ENCODE measurements around the gene IMP4.

IMP4 gene

DNA sequence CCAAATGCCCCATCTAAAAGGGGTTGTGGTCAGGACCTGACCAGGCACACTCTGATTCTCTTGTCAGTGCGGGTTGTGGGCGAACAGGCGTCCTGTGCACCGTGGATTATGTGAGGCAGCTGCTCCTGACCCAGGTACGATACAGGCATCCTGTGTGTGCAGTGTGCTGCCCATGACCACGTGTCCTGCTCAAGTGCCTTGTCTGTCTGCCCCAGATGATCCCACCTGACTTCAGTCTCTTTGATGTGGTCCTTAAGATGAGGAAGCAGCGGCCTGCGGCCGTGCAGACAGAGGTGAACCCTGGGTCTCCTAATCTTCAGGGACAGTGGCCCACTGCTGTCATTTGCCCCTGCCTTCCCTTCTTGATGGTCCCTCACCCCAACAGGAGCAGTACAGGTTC, 27.8 kb downstream of the IMP4 start:
- Histone ChIP-seq H3K4me3 (ENCODE audit: low read depth, low read length) (no peak overlapping the region), H3K27ac (no peak overlapping the region), H3K36me3 (replicated peaks) (no peaks in the 10 kb centered on the region), H3K27me3 (replicated peaks) (no peaks in the 10 kb centered on the region)
- TF ChIP-seq, protein P1, sequence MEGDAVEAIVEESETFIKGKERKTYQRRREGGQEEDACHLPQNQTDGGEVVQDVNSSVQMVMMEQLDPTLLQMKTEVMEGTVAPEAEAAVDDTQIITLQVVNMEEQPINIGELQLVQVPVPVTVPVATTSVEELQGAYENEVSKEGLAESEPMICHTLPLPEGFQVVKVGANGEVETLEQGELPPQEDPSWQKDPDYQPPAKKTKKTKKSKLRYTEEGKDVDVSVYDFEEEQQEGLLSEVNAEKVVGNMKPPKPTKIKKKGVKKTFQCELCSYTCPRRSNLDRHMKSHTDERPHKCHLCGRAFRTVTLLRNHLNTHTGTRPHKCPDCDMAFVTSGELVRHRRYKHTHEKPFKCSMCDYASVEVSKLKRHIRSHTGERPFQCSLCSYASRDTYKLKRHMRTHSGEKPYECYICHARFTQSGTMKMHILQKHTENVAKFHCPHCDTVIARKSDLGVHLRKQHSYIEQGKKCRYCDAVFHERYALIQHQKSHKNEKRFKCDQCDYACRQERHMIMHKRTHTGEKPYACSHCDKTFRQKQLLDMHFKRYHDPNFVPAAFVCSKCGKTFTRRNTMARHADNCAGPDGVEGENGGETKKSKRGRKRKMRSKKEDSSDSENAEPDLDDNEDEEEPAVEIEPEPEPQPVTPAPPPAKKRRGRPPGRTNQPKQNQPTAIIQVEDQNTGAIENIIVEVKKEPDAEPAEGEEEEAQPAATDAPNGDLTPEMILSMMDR (IDR thresholded peaks at IDR 0.05; ENCODE audit: low read depth, low read length, missing control alignments), result no peak
- DNase-seq, result no peak
- in situ Hi-C loops (cut with HindIII; ENCODE audit: low pct_ligation_motif_present, low sequenced_read_pairs), result no loop called here

DNA sequence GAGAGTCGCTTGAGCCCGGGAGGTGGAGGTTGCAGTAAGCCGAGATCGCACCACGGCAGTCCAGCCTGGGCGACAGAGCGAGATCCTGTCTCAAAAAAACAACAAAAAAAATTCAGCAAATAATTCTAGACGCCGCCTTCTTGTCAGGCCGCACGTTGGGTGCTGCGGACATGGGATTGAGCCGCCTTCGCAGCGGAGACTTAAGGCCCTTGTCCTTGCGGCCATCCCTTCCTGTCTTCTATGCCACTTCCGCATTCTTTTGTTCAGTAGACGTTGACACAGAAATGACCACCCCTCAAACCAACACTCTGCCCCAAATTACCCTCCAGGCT, 29.0 kb downstream of the IMP4 start:
- Histone ChIP-seq H3K36me3 (replicated peaks) (no peaks in the 10 kb centered on the region), H3K27me3 (replicated peaks) (no peaks in the 10 kb centered on the region), H3K4me3 (ENCODE audit: low read depth, low read length) (peak overlapping the region; percentile 84), H3K27ac (peak overlapping the region; percentile 29)
- no peak for DNase-seq
- in situ Hi-C loops (cut with HindIII; ENCODE audit: low pct_ligation_motif_present, low sequenced_read_pairs), result no loop called here
- TF ChIP-seq, protein P1 (IDR thresholded peaks at IDR 0.05; ENCODE audit: low read depth, low read length, missing control alignments), result no peak

- TF ChIP-seq, protein P1 (IDR thresholded peaks at IDR 0.05; ENCODE audit: low read depth, low read length, missing control alignments), result peak; percentile 79
- peak; percentile 66 for DNase-seq
- no peaks in the 10 kb centered on the region for H3K36me3 ChIP-seq (replicated peaks)
- peak overlapping the region; percentile 29 for H3K27ac ChIP-seq
- H3K4me3 ChIP-seq (ENCODE audit: low read depth, low read length), result peak overlapping the region; percentile 84
- no peaks in the 10 kb centered on the region for H3K27me3 ChIP-seq (replicated peaks)
- in situ Hi-C loops (cut with HindIII; ENCODE audit: low pct_ligation_motif_present, low sequenced_read_pairs), result no loop called here
Measured at GRCh38 chr2:130372055-130372832, 29.5 kb downstream of the IMP4 start.

DNA sequence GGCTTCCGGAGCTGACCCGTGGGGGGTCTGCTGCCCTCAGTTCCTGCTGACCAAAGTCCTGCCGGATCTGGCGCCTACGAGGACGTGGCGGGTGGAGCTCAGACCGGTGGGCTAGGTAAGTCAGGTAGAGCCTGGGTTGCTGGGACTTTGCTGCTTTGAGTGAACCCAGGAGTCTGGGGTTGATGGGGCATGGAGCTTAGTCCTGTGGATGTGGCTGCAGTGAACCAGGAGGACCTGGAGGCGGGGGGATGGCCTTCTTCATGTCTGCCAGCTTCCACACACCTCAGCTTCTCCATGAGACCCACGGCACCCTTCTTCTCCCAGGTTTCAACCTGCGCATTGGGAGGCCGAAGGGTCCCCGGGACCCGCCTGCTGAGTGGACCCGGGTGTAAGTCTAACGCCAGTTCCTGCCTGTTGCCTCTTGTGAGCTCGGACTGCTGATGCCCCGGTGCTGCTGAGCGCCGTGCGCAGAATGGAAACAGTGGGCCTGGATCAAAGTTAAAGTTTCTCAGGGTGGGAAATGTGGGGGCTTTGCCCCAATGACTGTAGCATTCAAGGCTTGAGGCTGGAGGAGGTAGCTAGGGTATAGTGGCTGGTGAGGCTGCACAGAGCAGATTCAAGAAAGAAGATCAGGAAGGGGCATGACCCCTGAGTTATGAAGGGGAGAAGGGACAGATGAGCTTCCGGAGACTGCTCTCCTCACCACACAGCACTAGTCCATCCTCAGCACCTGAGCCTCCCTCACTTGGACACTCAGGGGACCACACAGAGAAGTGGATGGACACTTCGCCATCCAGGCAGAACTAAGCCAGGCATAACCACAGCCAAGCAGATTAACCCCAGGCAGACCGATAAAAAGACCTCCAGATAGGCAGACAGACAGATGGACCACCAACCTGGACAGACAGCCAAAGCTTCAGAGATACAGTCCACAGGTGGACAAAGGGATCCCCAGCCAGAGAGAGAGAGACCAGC, 30.4 kb downstream of the IMP4 start:
- in situ Hi-C loops (cut with HindIII; ENCODE audit: low pct_ligation_motif_present, low sequenced_read_pairs), result no loop called here
- H3K36me3 ChIP-seq (replicated peaks), result no peaks in the 10 kb centered on the region
- H3K27ac ChIP-seq, result no peak overlapping the region
- peak overlapping the region; percentile 84 for H3K4me3 ChIP-seq (ENCODE audit: low read depth, low read length)
- no peaks in the 10 kb centered on the region for H3K27me3 ChIP-seq (replicated peaks)
- TF ChIP-seq, protein P1 (IDR thresholded peaks at IDR 0.05; ENCODE audit: low read depth, low read length, missing control alignments), result no peak
- DNase-seq, result no peak

GRCh38 chr2:130373808-130374365, 31.2 kb downstream of the IMP4 start:
- in situ Hi-C loops (cut with HindIII; ENCODE audit: low pct_ligation_motif_present, low sequenced_read_pairs), result no loop called here
- DNase-seq, result no peak
- Histone ChIP-seq H3K4me3 (ENCODE audit: low read depth, low read length) (peak overlapping the region; percentile 84), H3K36me3 (replicated peaks) (no peaks in the 10 kb centered on the region), H3K27ac (no peak overlapping the region), H3K27me3 (replicated peaks) (no peaks in the 10 kb centered on the region)
- TF ChIP-seq, protein P1 (IDR thresholded peaks at IDR 0.05; ENCODE audit: low read depth, low read length, missing control alignments), result no peak

Measured in brain microvascular endothelial cell (primary cell).